HepG2 (cell line): Measurements from ENCODE around the gene ECHS1. TPM values are rescaled to one million over a fixed set of nuclear protein-coding genes. Genes with fewer than 3 reads are reported as not detected.
A peak's percentile ranks its signal among the peaks of the same experiment; 100 is the strongest.

Experiments used
- AGO2 ChIP-seq: fragments of 200-400 bp; formaldehyde crosslinking; optimal IDR thresholded peaks from 2 replicates; pipeline ENCODE3; 2017; ENCODE audit warnings: mild to moderate bottlenecking, low read depth, low read length, moderate library complexity
- BORCS8-MEF2B ChIP-seq: sonication (generic); formaldehyde crosslinking; IDR thresholded peaks from 2 replicates; pipeline ENCODE4 v1.8.0; 2022; ENCODE audit warnings: mild to moderate bottlenecking, missing genetic modification reagents
- BRD4 ChIP-seq: sonication (generic); formaldehyde crosslinking; IDR thresholded peaks from 2 replicates; pipeline ENCODE4 v1.4.0; 2020; ENCODE audit warnings: missing genetic modification reagents
- CENPT ChIP-seq: sonication (generic); formaldehyde crosslinking; IDR thresholded peaks from 2 replicates; pipeline ENCODE4 v1.8.0; 2022; ENCODE audit warnings: low read depth, mild to moderate bottlenecking, moderate library complexity, missing genetic modification reagents
- GATAD1 ChIP-seq: IDR thresholded peaks from 2 replicates; pipeline ENCODE4 v1.6.1; 2016; ENCODE audit warnings: missing genetic modification reagents, missing compliant biosample characterization
- GPN1 ChIP-seq: sonication (generic); formaldehyde crosslinking; IDR thresholded peaks from 2 replicates; pipeline ENCODE4 v1.5.1; 2020; ENCODE audit warnings: missing genetic modification reagents, borderline replicate concordance
- HOXA5 ChIP-seq: sonication (generic); formaldehyde crosslinking; IDR thresholded peaks from 2 replicates; pipeline ENCODE4 v1.4.0; 2020; ENCODE audit warnings: missing genetic modification reagents
- KLF16 ChIP-seq, 2 experiments: sonication (generic) in 1 of 2; formaldehyde crosslinking in 1 of 2; IDR thresholded peaks; 2 replicates each; pipeline versions ENCODE4 v1.6.1 to v1.8.0; 2016 to 2023; ENCODE audit warnings: missing genetic modification reagents in 2 of 2, missing compliant biosample characterization in 1 of 2
- MAF1 ChIP-seq: sonication (generic); formaldehyde crosslinking; IDR thresholded peaks from 2 replicates; pipeline ENCODE4 v1.5.0; 2020; ENCODE audit warnings: missing genetic modification reagents, borderline replicate concordance
- NFRKB ChIP-seq: fragments of 450-650 bp; IDR thresholded peaks from 2 replicates; pipeline ENCODE4 v1.6.1; 2017
- NR1H2 ChIP-seq: sonication (generic); formaldehyde crosslinking; IDR thresholded peaks from 2 replicates; pipeline ENCODE4 v1.8.1; 2022; ENCODE audit warnings: low read depth, missing genetic modification reagents, borderline replicate concordance
- RFX1 ChIP-seq: fragments of 450-650 bp; IDR thresholded peaks from 2 replicates; pipeline ENCODE4 v1.6.1; 2017
- SP5 ChIP-seq: IDR thresholded peaks from 2 replicates; pipeline ENCODE4 v1.6.1; 2016; ENCODE audit warnings: low read depth, borderline replicate concordance
- STAT5B ChIP-seq: sonication (generic); formaldehyde crosslinking; IDR thresholded peaks from 2 replicates; pipeline ENCODE4 v1.4.0; 2020; ENCODE audit warnings: missing genetic modification reagents
- TP53 ChIP-seq: sonication (generic); formaldehyde crosslinking; conservative IDR thresholded peaks from 2 replicates; pipeline ENCODE4 v1.4.0; 2020; ENCODE audit warnings: missing genetic modification reagents
- YEATS4 ChIP-seq: sonication (generic); formaldehyde crosslinking; IDR thresholded peaks from 2 replicates; pipeline ENCODE4 v1.4.0; 2020; ENCODE audit warnings: missing genetic modification reagents, borderline replicate concordance
- ZBTB38 ChIP-seq: sonication (generic); formaldehyde crosslinking; IDR thresholded peaks from 2 replicates; pipeline ENCODE4 v1.5.1; 2020; ENCODE audit warnings: mild to moderate bottlenecking, missing genetic modification reagents
- ZFP91 ChIP-seq: sonication (generic); formaldehyde crosslinking; IDR thresholded peaks from 2 replicates; pipeline ENCODE4 v1.9.0; 2022; ENCODE audit warnings: missing genetic modification reagents, mild to moderate bottlenecking, borderline replicate concordance
- ZNF263 ChIP-seq: sonication (generic); formaldehyde crosslinking; IDR thresholded peaks from 2 replicates; pipeline ENCODE4 v1.4.0; 2020; ENCODE audit warnings: missing genetic modification reagents
- ZNF333 ChIP-seq: sonication (generic); formaldehyde crosslinking; IDR thresholded peaks from 2 replicates; pipeline ENCODE4 v1.4.0; 2020; ENCODE audit warnings: mild to moderate bottlenecking, missing genetic modification reagents, borderline replicate concordance
- ZNF335 ChIP-seq: sonication (generic); formaldehyde crosslinking; IDR thresholded peaks from 2 replicates; pipeline ENCODE4 v1.4.0; 2020; ENCODE audit warnings: missing genetic modification reagents
- ZNF451 ChIP-seq: sonication (generic); formaldehyde crosslinking; IDR thresholded peaks from 2 replicates; pipeline ENCODE4 v1.5.0; 2020; ENCODE audit warnings: mild to moderate bottlenecking, missing genetic modification reagents
- ZNF687 ChIP-seq: sonication (generic); formaldehyde crosslinking; IDR thresholded peaks from 2 replicates; pipeline ENCODE4 v1.5.1; 2020; ENCODE audit warnings: mild to moderate bottlenecking, missing genetic modification reagents, moderate library complexity
- ZNF713 ChIP-seq: sonication (generic); formaldehyde crosslinking; IDR thresholded peaks from 2 replicates; pipeline ENCODE4 v1.4.0; 2020; ENCODE audit warnings: mild to moderate bottlenecking, missing genetic modification reagents
- ZSCAN5A ChIP-seq: sonication (generic); formaldehyde crosslinking; IDR thresholded peaks from 2 replicates; pipeline ENCODE4 v1.8.0; 2022; ENCODE audit warnings: mild to moderate bottlenecking, missing genetic modification reagents, borderline replicate concordance
- polyA plus RNA-seq, 8 experiments: library from polyadenylated mRNA; depleted of rRNA in 3 of 8; stranded (reverse) in 7 of 8; unstranded in 1 of 8; fragments of >200 nt; fragmentation: Illumina TruSeq in 4 of 8; extraction: Trizol in 4 of 8; gene quantifications; 2 replicates each; pipeline versions ENCODE4 v1.2.1 to v1.2.3, GENCODE V29; 2011 to 2016; ENCODE audit warnings: low read depth in 4 of 8, missing spikeins in 1 of 8, mixed read lengths in 1 of 8; ENCODE audit not compliant: insufficient read depth in 1 of 8
- total RNA-seq, 5 experiments: library from RNA; depleted of rRNA; stranded (reverse); fragments of >200 nt; fragmentation: Illumina TruSeq; extraction: Trizol; gene quantifications; 2 replicates each; pipeline ENCODE4 v1.2.3, GENCODE V29; 2016; ENCODE audit warnings: low read depth in 1 of 5

The ECHS1 gene
- total and polyA plus RNA-seq, 2 of the 13 experiments (the other 11 are each of a cell fraction or from before 2014, with no cell fraction given), result 32.7 to 195 TPM

DNA sequence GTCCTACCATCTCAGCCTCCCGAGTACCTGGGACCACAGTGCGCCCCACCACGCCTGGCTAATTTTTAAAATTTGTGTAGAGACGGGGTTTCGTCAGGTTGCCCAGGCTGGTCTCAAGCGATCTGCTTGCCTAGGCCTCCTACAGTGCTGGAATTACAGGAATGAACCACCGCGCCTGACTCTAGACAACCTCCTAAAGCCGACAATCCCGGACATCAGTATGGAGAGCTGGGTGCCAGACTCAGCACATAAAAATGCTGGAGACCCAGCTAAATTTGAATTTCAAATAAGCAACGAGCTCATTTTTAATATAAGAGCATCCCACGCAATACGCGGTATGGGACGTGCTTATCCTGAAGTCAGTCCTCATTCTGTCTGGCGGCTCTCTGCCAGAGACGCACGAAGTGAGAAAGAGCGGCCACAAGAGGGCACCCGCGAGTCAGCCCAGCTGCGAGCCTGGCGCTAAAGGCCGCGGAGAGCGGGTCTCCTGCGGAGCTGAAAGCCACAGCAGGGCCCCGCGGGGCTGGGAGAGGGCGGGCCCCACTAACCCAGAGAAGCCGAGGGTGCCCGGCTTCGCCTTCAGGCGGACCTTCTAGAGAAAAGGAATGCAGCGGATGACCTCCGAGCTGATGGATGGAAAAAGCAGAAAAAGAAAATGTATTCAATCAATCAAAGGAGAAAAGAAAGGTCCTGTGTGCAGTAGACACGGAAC is 43.5 kb downstream of the ECHS1 start (continued):
- TF ChIP-seq ZNF687 (CRISPR knock-in tag), result peak; percentile 65
- no peak for TF ChIP-seq ZSCAN5A (CRISPR knock-in tag)
- no peak for TF ChIP-seq ZFP91
- 0 out of 2 replicates have a peak, but pooled peaks have one; percentile 56 for TF ChIP-seq HOXA5 (CRISPR knock-in tag)
- TF ChIP-seq STAT5B (CRISPR knock-in tag), result no peak
- TF ChIP-seq RFX1, result no peak
- no peak for TF ChIP-seq ZNF451 (CRISPR knock-in tag)
- no peak for TF ChIP-seq YEATS4 (CRISPR knock-in tag)
- no peak for TF ChIP-seq NFRKB
- TF ChIP-seq ZNF713, result no peak
- no peak for TF ChIP-seq AGO2
- 0 out of 2 replicates have a peak, but pooled peaks have one; percentile 61 for TF ChIP-seq TP53 (CRISPR knock-in tag)
- no peak for TF ChIP-seq BORCS8-MEF2B (CRISPR knock-in tag)
- TF ChIP-seq ZNF333 (CRISPR knock-in tag), result no peak
- TF ChIP-seq KLF16 (CRISPR knock-in tag; IDR thresholded peaks at IDR 0.05), result peak in 1 of 2 experiments; percentile 69; a peak in 1 of 4 replicates
- TF ChIP-seq GATAD1 (CRISPR knock-in tag), result 0 out of 2 replicates have a peak, but pooled peaks have one; percentile 32
- no peak for TF ChIP-seq MAF1
- TF ChIP-seq BRD4 (CRISPR knock-in tag), result no peak
- no peak; the same call in 1 of the 2 replicates for TF ChIP-seq ZBTB38 (CRISPR knock-in tag)
- peak; percentile 15; the same call in 1 of the 2 replicates for TF ChIP-seq SP5
- no peak for TF ChIP-seq CENPT (CRISPR knock-in tag)
- 0 out of 2 replicates have a peak, but pooled peaks have one; percentile 26 for TF ChIP-seq ZNF263 (CRISPR knock-in tag)
- TF ChIP-seq ZNF335, result no peak
- no peak for TF ChIP-seq GPN1 (CRISPR knock-in tag)
- TF ChIP-seq NR1H2 (CRISPR knock-in tag), result no peak
